ENCODE measurements around the gene TBC1D23.

DNA sequence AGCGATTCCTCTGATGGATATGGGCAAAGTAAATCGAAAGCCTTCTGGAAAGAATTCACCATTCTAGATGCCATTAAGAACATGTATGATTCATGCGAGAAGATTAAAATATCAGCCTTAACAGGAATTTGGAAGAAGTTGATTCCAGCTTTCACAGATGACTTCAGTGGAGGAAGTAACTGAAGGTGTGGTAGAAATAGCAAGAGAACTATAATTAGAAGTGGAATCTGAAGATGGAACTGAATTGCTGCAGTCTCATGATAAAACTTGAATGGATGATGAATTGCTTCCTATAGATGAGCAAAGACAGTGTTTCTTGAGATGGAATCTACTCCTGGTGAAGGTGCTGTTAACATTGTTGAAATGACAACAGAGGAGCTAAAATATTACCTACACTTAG, 30.1 kb upstream of the TBC1D23 start:
- TF ChIP-seq ZFX (IDR thresholded peaks at IDR 0.05; ENCODE audit: borderline replicate concordance) = no peak
- no peak for TF ChIP-seq CTCF (IDR thresholded peaks at IDR 0.05)
